Stomach (tissue), 9 donors: ENCODE results near the gene COLQ. TPM values are rescaled to one million over a fixed set of nuclear protein-coding genes. Genes with fewer than 3 reads are reported as not detected.

Source experiments
- DNase-seq, 2 donors: peaks; one replicate each; pipeline versions ENCODE4 v3.0.0 to v3.0.0-alpha.2; 2013 to 2019
- H3K27ac ChIP-seq, 5 donors: fragments of 200-600 bp in 4 of 5; sonication (generic) in 4 of 5; one replicate each; pipeline ENCODE4 v1.5.1; 2013 to 2019; ENCODE audit warnings: mild to moderate bottlenecking in 1 of 5, moderate library complexity in 1 of 5
- H3K27me3 ChIP-seq, 3 donors: fragments of 200-600 bp; sonication (generic); one replicate each; pipeline ENCODE4 v1.5.1; 2017 to 2019; ENCODE audit warnings: mixed run types in 1 of 3
- H3K36me3 ChIP-seq, 4 donors: fragments of 200-600 bp; sonication (generic); 1 replicate in 3 of 4; 2 replicates in 1 of 4; pipeline ENCODE4 v1.5.1; 2016 to 2019
- H3K4me1 ChIP-seq, 4 donors: fragments of 200-600 bp; sonication (generic); one replicate each; pipeline ENCODE4 v1.5.1; 2016 to 2019
- H3K4me3 ChIP-seq, 4 donors: fragments of 200-600 bp; sonication (generic) in 3 of 4; one replicate each; pipeline ENCODE4 v1.5.1; 2016 to 2019; ENCODE audit warnings: mild to moderate bottlenecking in 1 of 4
- H3K9me3 ChIP-seq, 4 donors: fragments of 200-600 bp; sonication (generic); one replicate each; pipeline ENCODE4 v1.5.1; 2016 to 2019
- CTCF ChIP-seq, 7 experiments: fragments of 450-650 bp in 4 of 7; fragments of 200-600 bp in 3 of 7; sonication (generic) in 3 of 7; IDR thresholded peaks; one replicate each; pipeline ENCODE4 v1.5.1; 2016 to 2019; ENCODE audit warnings: antibody characterized with exemption in 7 of 7, control low read depth in 2 of 7, mild to moderate bottlenecking in 1 of 7
- EP300 ChIP-seq: sonication (generic); formaldehyde crosslinking; IDR thresholded peaks from one replicate; pipeline ENCODE4 v1.6.1; 2017; ENCODE audit warnings: antibody characterized with exemption
- POLR2A ChIP-seq, 4 donors: fragments of 450-650 bp; IDR thresholded peaks; one replicate each; pipeline ENCODE4 v1.6.1; 2016; ENCODE audit warnings: antibody characterized with exemption in 4 of 4, control low read depth in 2 of 4, mild to moderate bottlenecking in 1 of 4, moderate library complexity in 1 of 4
- POLR2AphosphoS5 ChIP-seq, 3 donors: sonication (generic); formaldehyde crosslinking; IDR thresholded peaks; one replicate each; pipeline ENCODE4 v1.6.1; 2016; ENCODE audit warnings: antibody characterized with exemption in 3 of 3
- WGBS, 5 donors: extraction: QIAGEN DNeasy Blood & Tissue Kit in 3 of 5; methylation state at CpG; one replicate each; pipeline versions ENCODE4 v1.1.5 to v1.1.7; 2013 to 2018; 5-methylcytosine and 5-hydroxymethylcytosine counted together
- intact Hi-C: fragments of 100-400 bp; cut with DNase I; formaldehyde crosslinking; loops from one replicate; pipeline ENCODE4 v1.15.1; 2023; ENCODE audit warnings: low total_unique reads
- polyA plus RNA-seq, 3 donors: library from polyadenylated mRNA; stranded (reverse); fragments of 200-250 nt; gene quantifications; one replicate each; pipeline ENCODE4 v1.2.3, GENCODE V29; 2013
- total RNA-seq, 5 donors: library from RNA; depleted of rRNA; stranded (reverse); fragments of >200 nt; gene quantifications; one replicate each; pipeline versions ENCODE4 v1.1.0 to v1.2.3, GENCODE V29; 2014 to 2016
- donor health status: healthy with polysubstance abuse.
- donor health status: Bipolar disorder and iron deficiency.
- donor health status: healthy.

Gene COLQ
- total and polyA plus RNA-seq, 8 donors, result 0.29 to 5.3 (median 1.2) TPM; not detected in 1

DNA sequence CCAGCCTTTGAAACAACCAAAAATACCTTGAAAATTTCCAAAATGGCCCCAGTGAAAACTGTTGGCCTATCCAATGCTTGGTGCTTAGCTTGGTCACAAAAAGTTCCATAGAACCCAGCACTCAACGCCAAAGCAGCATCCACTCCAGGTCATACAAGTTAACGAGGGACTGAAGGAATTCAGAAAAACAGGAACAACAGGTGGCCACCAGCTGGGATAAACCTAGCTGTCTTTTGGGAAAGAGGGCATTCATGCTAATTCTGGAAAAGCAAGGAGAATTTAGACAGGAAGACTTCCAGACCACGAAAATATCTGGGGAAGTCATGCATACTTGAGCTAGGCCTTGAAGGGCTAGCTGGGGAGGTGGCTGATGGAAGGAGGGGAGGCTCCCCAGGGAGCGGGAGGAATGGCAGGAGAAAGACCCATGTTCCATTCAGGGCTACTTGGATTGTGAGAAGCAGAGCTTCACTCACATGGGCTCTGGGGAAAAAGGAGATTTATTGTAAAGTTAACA is 28.6 kb downstream of the COLQ start:
- Histone ChIP-seq H3K36me3 (peaks cover 0 to 5% (median 0%) of the 10 kb centered on the region in 4 donors), H3K4me3 (no peak overlapping the region), H3K27ac (no peak overlapping the region), H3K27me3 (no peaks in the 10 kb centered on the region), H3K9me3 (no peaks in the 10 kb centered on the region), H3K4me1 (peaks cover 0 to 7% (median 0%) of the 10 kb centered on the region in 4 donors)
- TF ChIP-seq CTCF (IDR thresholded peaks at IDR 0.05) (no peak), EP300 (no peak), POLR2AphosphoS5 (IDR thresholded peaks at IDR 0.05) (no peak), POLR2A (IDR thresholded peaks at IDR 0.05) (no peak)
- intact Hi-C loops, result no loop called here
- WGBS, 5 donors, result 88 to 90% (median 89%) methylated on average over 4 of the region's 4 CpGs
- DNase-seq, result no peak

- no peaks in the 10 kb centered on the region for H3K27me3 ChIP-seq
- H3K4me3 ChIP-seq, result no peak overlapping the region
- H3K27ac ChIP-seq, result no peak overlapping the region
- intact Hi-C loops, result no loop called here
- TF ChIP-seq CTCF (IDR thresholded peaks at IDR 0.05), result no peak
- TF ChIP-seq EP300, result no peak
- no peak for TF ChIP-seq POLR2AphosphoS5 (IDR thresholded peaks at IDR 0.05)
- TF ChIP-seq POLR2A (IDR thresholded peaks at IDR 0.05), result no peak
- 93 to 96% (median 95%) methylated on average over 8 of the region's 8 CpGs for WGBS, 5 donors
- peaks cover 0 to 20% (median 6%) of the 10 kb centered on the region in 4 donors for H3K36me3 ChIP-seq
- DNase-seq, result no peak
- no peaks in the 10 kb centered on the region for H3K9me3 ChIP-seq
- H3K4me1 ChIP-seq, result peaks cover 0 to 6% (median 0%) of the 10 kb centered on the region in 4 donors
Observed at GRCh38 chr3:15491143-15491542, 30.4 kb downstream of the COLQ start.

DNA sequence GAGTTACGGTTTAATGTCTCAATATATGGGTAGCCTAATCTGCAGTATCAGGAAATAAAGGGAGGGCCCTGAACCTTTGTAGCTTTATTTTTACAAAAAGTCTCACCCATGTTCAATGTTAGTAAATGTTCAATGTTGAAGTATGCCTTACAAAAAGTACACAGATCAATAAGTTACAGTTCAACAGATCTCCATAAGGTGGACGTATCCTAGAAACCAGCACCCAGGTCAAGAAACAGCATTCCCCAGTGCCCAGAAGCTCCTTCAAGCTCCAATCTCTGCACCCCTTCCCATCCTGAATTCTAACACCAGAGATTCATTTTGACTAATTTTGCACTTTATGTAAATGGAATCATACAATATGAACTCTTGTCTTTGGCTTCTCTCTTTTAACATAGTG is 31.3 kb downstream of the COLQ start:
- no peak overlapping the region for H3K27ac ChIP-seq
- intact Hi-C loops, result no loop called here
- no peak overlapping the region for H3K4me3 ChIP-seq
- no peaks in the 10 kb centered on the region for H3K9me3 ChIP-seq
- H3K36me3 ChIP-seq, result peaks cover 0 to 21% (median 7%) of the 10 kb centered on the region in 4 donors
- no peaks in the 10 kb centered on the region for H3K4me1 ChIP-seq
- TF ChIP-seq CTCF (IDR thresholded peaks at IDR 0.05), result no peak
- no peak for TF ChIP-seq POLR2A (IDR thresholded peaks at IDR 0.05)
- no peak for TF ChIP-seq POLR2AphosphoS5 (IDR thresholded peaks at IDR 0.05)
- TF ChIP-seq EP300, result no peak
- 89 to 97% (median 95%) methylated on average over 2 of the region's 2 CpGs for WGBS, 5 donors
- no peaks in the 10 kb centered on the region for H3K27me3 ChIP-seq
- DNase-seq, result no peak

DNA sequence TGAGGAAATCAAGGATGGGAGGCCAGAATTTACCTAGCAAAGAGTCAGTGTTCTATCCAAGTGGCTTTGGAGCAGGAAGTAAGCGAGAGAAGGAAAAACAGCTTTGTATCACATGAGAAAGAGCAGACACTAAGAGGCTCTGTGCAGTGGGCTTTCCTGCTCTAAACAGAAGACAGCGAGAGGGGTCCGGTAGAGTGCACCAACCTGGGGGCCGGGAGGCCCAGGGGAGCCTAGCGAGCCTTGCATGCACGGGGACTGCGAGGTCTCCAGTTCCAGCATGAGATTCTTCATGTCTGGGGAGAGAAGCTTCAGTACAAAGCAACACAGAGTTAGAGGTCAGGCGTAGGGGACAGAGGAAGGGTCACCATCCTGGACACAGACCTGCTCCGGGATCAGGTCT is 33.5 kb downstream of the COLQ start:
- WGBS, 5 donors, result 95 to 98% (median 97%) methylated on average over 8 to 9 of the region's 9 CpGs
- DNase-seq, result no peak
- no peaks in the 10 kb centered on the region for H3K9me3 ChIP-seq

More for the DNA sequence above, 33.5 kb downstream of the COLQ start:
- Histone ChIP-seq H3K4me3 (no peak overlapping the region), H3K36me3 (peaks cover 0 to 21% (median 7%) of the 10 kb centered on the region in 4 donors), H3K27ac (no peak overlapping the region), H3K27me3 (no peaks in the 10 kb centered on the region), H3K4me1 (no peaks in the 10 kb centered on the region)
- intact Hi-C loops, result no loop called here
- TF ChIP-seq EP300 (no peak), CTCF (IDR thresholded peaks at IDR 0.05) (no peak)
